IgD-negative memory B cell (primary cell): ENCODE measurements around the gene WIPI1. TPM values are rescaled to one million over a fixed set of nuclear protein-coding genes. Genes with fewer than 3 reads are reported as not detected.
A peak's percentile ranks its signal among the peaks of the same experiment; 100 is the strongest.

ENCODE experiments used
- H3K27ac Mint-ChIP-seq, 3 donors: one replicate each; pipeline ENCODE4 v1.8.0; 2020 to 2022; ENCODE audit warnings: mild to moderate bottlenecking in 3 of 3, mixed read lengths in 3 of 3, moderate library complexity in 1 of 3
- H3K27me3 Mint-ChIP-seq: one replicate; pipeline ENCODE4 v1.8.0; 2021; ENCODE audit warnings: mixed read lengths
- H3K36me3 Mint-ChIP-seq: one replicate; pipeline ENCODE4 v1.8.0; 2020; ENCODE audit warnings: mild to moderate bottlenecking, mixed read lengths
- H3K4me1 Mint-ChIP-seq, 3 donors: one replicate each; pipeline ENCODE4 v1.8.0; 2020 to 2022; ENCODE audit warnings: mixed read lengths in 3 of 3, mild to moderate bottlenecking in 1 of 3
- H3K4me3 Mint-ChIP-seq, 4 donors: one replicate each; pipeline ENCODE4 v1.8.0; 2020 to 2022; ENCODE audit warnings: mild to moderate bottlenecking in 4 of 4, mixed read lengths in 4 of 4, moderate library complexity in 3 of 4
- H3K9me3 Mint-ChIP-seq, 3 donors: one replicate each; pipeline ENCODE4 v1.8.0; 2020 to 2021; ENCODE audit warnings: mixed read lengths in 3 of 3, mild to moderate bottlenecking in 1 of 3
- polyA plus RNA-seq: library from polyadenylated mRNA; unstranded; fragments of 300-500 nt; fragmentation: Illumina TruSeq; gene quantifications from one replicate; pipeline ENCODE4 v1.2.3, GENCODE V29; 2021

WIPI1 gene
- polyA plus RNA-seq, 1 donor from 2014 or later, result 6.7 TPM

DNA sequence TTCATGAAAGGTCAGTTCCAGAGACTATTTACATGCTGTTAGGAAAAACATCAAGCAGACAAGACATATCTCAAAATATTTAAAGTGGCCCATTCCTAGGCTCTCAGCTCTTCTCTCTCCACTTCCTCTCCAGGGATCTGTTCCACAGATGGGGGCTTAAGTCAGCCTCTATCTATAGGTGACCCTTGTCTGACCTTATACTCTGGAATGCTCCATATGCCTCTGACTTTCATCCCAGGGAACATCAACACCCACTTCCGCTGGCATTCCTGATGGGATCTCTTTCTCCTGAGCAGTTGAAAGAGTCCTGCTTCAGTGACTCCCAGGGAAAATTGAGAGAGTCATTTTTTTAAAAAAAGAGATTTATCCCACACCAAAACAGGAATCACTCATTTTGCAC is 11.5 kb upstream of the WIPI1 start:
- peaks cover 2 to 4% (median 3%) of the 10 kb centered on the region in 3 donors for H3K4me1 Mint-ChIP-seq
- H3K9me3 Mint-ChIP-seq, result no peaks in the 10 kb centered on the region
- H3K4me3 Mint-ChIP-seq, result no peak overlapping the region
- peaks cover 9% of the 10 kb centered on the region for H3K27me3 Mint-ChIP-seq
- no peak overlapping the region for H3K27ac Mint-ChIP-seq
- H3K36me3 Mint-ChIP-seq, result no peaks in the 10 kb centered on the region

- no peaks in the 10 kb centered on the region for H3K36me3 Mint-ChIP-seq
- peaks cover 2 to 4% (median 3%) of the 10 kb centered on the region in 3 donors for H3K4me1 Mint-ChIP-seq
- H3K9me3 Mint-ChIP-seq, result no peaks in the 10 kb centered on the region
- H3K4me3 Mint-ChIP-seq, result no peak overlapping the region
- peaks cover 9% of the 10 kb centered on the region for H3K27me3 Mint-ChIP-seq
- no peak overlapping the region for H3K27ac Mint-ChIP-seq
Measured at GRCh38 chr17:68468334-68468733, 11.0 kb upstream of the WIPI1 start.

- Mint-ChIP-seq H3K27ac (no peak overlapping the region), H3K4me3 (peak overlapping the region in 1 of 4 donors; percentile 2), H3K9me3 (no peaks in the 10 kb centered on the region), H3K4me1 (peaks cover 6 to 13% (median 12%) of the 10 kb centered on the region in 3 donors), H3K36me3 (no peaks in the 10 kb centered on the region), H3K27me3 (peaks cover 3% of the 10 kb centered on the region)
Measured at GRCh38 chr17:68463211-68464019, 6.1 kb upstream of the WIPI1 start.

DNA sequence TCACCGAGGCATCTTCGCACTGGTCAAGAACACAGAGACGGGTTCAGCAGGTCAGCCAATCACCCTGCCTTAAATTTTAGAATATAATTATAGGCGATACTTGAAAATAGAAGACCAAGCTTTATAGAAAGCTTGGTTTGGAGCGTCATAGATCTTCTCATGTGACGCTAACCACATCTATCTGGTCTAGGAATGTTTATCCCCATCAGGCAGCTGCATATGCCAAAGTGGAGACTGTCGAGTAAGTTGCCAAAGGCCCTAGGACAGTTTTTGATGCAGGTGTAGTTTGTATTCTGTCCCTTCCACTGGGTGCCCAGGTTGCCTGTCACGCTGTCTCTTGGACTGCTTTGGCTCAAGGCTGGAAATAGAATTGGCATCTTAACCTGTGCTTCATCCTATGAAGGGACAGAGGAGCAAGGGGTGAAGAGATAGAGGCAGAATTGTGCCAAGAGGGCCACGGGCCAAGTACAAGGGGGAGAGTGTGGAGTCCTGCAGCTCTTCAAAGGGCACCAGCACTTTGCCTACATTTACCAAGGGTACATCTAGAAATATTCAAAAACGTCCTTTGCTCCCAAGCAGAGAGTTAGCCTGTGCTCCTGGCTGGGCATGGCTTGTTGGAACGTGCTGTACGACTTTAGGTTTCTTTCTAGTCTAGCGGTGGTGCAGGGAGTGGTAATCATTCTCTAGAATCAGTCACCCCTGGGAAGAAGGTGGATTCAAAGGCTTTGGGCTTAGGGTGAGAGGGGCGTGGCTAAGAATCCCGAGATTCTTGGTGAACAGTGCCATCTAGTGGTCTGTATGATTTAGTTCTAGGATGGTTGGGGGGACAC is 5.3 kb upstream of the WIPI1 start:
- Mint-ChIP-seq H3K4me3 (peak overlapping the region in 2 of 4 donors; percentile 2 to 34), H3K36me3 (no peaks in the 10 kb centered on the region), H3K9me3 (no peaks in the 10 kb centered on the region), H3K27me3 (no peaks in the 10 kb centered on the region), H3K27ac (no peak overlapping the region), H3K4me1 (peaks cover 13 to 20% (median 17%) of the 10 kb centered on the region in 3 donors)

DNA sequence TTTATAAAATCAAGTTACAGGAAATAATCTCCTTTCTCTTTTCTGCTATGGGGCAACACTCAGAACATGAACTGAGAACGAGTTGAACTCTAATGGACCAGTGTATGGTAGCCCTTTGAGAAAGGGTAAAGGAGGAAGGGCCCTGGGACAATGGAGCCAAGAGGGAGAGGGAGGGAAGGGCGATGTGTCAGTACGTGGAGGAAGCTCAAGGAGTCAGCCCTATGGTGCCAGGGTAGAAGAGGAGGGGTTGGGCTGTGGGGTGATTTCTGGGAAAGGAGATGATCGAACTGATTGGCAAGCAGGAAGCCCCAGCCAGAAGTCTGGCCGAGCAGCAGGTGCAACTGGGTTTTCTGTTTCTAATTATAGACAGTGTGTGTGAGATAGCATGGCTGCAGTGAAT is 4.3 kb upstream of the WIPI1 start:
- no peaks in the 10 kb centered on the region for H3K36me3 Mint-ChIP-seq
- peak overlapping the region in 1 of 4 donors; percentile 41 for H3K4me3 Mint-ChIP-seq
- no peaks in the 10 kb centered on the region for H3K27me3 Mint-ChIP-seq
- peaks cover 13 to 20% (median 20%) of the 10 kb centered on the region in 3 donors for H3K4me1 Mint-ChIP-seq
- no peaks in the 10 kb centered on the region for H3K9me3 Mint-ChIP-seq
- peak overlapping the region in 1 of 3 donors; percentile 90 for H3K27ac Mint-ChIP-seq

DNA sequence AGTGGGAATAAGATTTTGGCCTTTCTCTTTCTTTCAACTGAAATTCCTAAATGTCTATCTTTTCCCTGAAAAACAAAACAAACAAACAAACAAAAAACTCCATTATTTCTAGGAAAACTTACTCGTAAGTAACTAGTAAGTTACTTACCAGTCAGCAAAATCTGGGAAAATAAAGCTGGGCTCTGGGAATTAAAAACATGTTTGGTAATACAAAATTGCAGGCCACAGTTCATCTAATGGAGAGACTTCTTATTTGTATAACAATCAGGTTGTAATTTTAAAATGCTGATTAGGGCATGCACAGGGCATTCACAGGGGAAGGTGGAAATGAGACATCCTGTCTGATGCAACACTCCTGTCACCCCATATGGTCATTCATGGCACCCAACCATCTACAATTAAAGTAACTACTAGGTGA is 3.8 kb upstream of the WIPI1 start:
- H3K27ac Mint-ChIP-seq, result peak overlapping the region in 1 of 3 donors; percentile 90
- no peaks in the 10 kb centered on the region for H3K9me3 Mint-ChIP-seq
- H3K4me3 Mint-ChIP-seq, result no peak overlapping the region
- peaks cover 12 to 24% (median 21%) of the 10 kb centered on the region in 3 donors for H3K4me1 Mint-ChIP-seq
- no peaks in the 10 kb centered on the region for H3K36me3 Mint-ChIP-seq
- H3K27me3 Mint-ChIP-seq, result no peaks in the 10 kb centered on the region

- Mint-ChIP-seq H3K4me3 (no peak overlapping the region), H3K9me3 (no peaks in the 10 kb centered on the region), H3K27ac (peak overlapping the region in 1 of 3 donors; percentile 74), H3K27me3 (no peaks in the 10 kb centered on the region), H3K4me1 (peaks cover 13 to 24% (median 19%) of the 10 kb centered on the region in 3 donors), H3K36me3 (no peaks in the 10 kb centered on the region)
Measured at GRCh38 chr17:68460715-68461114, 3.4 kb upstream of the WIPI1 start.

GRCh38 chr17:68460146-68460545 is 2.9 kb upstream of the WIPI1 start:
- H3K4me3 Mint-ChIP-seq, result no peak overlapping the region

GRCh38 chr17:68459037-68459639 is 1.8 kb upstream of the WIPI1 start:
- Mint-ChIP-seq H3K9me3 (no peaks in the 10 kb centered on the region), H3K27me3 (no peaks in the 10 kb centered on the region), H3K36me3 (no peaks in the 10 kb centered on the region), H3K4me3 (peak overlapping the region in 3 of 4 donors; percentile 4 to 55 (median 11)), H3K4me1 (peaks cover 13 to 24% (median 19%) of the 10 kb centered on the region in 3 donors), H3K27ac (peak overlapping the region; percentile 27 to 88 (median 59))

More at GRCh38 chr17:68460146-68460545, 2.9 kb upstream of the WIPI1 start:
- Mint-ChIP-seq H3K36me3 (no peaks in the 10 kb centered on the region), H3K9me3 (no peaks in the 10 kb centered on the region), H3K27ac (peak overlapping the region in 1 of 3 donors; percentile 74), H3K27me3 (no peaks in the 10 kb centered on the region), H3K4me1 (peaks cover 13 to 24% (median 19%) of the 10 kb centered on the region in 3 donors)

- Mint-ChIP-seq H3K4me1 (peaks cover 13 to 24% (median 21%) of the 10 kb centered on the region in 3 donors), H3K27ac (peak overlapping the region; percentile 88 to 95 (median 94)), H3K36me3 (no peaks in the 10 kb centered on the region), H3K27me3 (no peaks in the 10 kb centered on the region), H3K9me3 (no peaks in the 10 kb centered on the region), H3K4me3 (peak overlapping the region; percentile 85 to 97 (median 91))
Measured at GRCh38 chr17:68458260-68459036, 1.2 kb upstream of the WIPI1 start.

- Mint-ChIP-seq H3K27me3 (no peaks in the 10 kb centered on the region), H3K36me3 (no peaks in the 10 kb centered on the region), H3K4me1 (peaks cover 13 to 21% (median 18%) of the 10 kb centered on the region in 3 donors), H3K27ac (peak overlapping the region; percentile 88 to 95 (median 94)), H3K4me3 (peak overlapping the region; percentile 85 to 97 (median 91)), H3K9me3 (no peaks in the 10 kb centered on the region)
Measured at GRCh38 chr17:68457539-68458259, 403 bp upstream of the WIPI1 start.

- Mint-ChIP-seq H3K4me3 (peak overlapping the region; percentile 86 to 95 (median 90)), H3K9me3 (no peaks in the 10 kb centered on the region), H3K27me3 (no peaks in the 10 kb centered on the region), H3K4me1 (peaks cover 13 to 21% (median 15%) of the 10 kb centered on the region in 3 donors), H3K27ac (peak overlapping the region; percentile 63 to 87 (median 81)), H3K36me3 (no peaks in the 10 kb centered on the region)
Measured at GRCh38 chr17:68456339-68457167, 743 bp downstream of the WIPI1 start.

- no peaks in the 10 kb centered on the region for H3K27me3 Mint-ChIP-seq
- peak overlapping the region; percentile 86 to 95 (median 90) for H3K4me3 Mint-ChIP-seq
- H3K36me3 Mint-ChIP-seq, result no peaks in the 10 kb centered on the region
- H3K27ac Mint-ChIP-seq, result peak overlapping the region in 2 of 3 donors; percentile 63 to 87
- no peaks in the 10 kb centered on the region for H3K9me3 Mint-ChIP-seq
- H3K4me1 Mint-ChIP-seq, result peaks cover 13 to 21% (median 14%) of the 10 kb centered on the region in 3 donors
Measured at GRCh38 chr17:68455901-68456338, 1.4 kb downstream of the WIPI1 start.
